K562 (cell line): ENCODE measurements around the gene AQR. TPM values are rescaled to one million over a fixed set of nuclear protein-coding genes. Genes with fewer than 3 reads are reported as not detected.
A peak's percentile ranks its signal among the peaks of the same experiment; 100 is the strongest.

Experiments used
- ARID2 ChIP-seq: fragments of 450-650 bp; IDR thresholded peaks from 2 replicates; pipeline ENCODE4 v1.6.1; 2017; ENCODE audit warnings: antibody characterized with exemption, mild to moderate bottlenecking
- ARID3B ChIP-seq: fragments of 250-450 bp; sonication (Bioruptor Pico); IDR thresholded peaks from 2 replicates; pipeline ENCODE4 v1.4.0; 2020; ENCODE audit warnings: borderline replicate concordance
- BRD9 ChIP-seq: fragments of 450-650 bp; IDR thresholded peaks from 2 replicates; pipeline ENCODE4 v1.6.1; 2018; ENCODE audit warnings: low read depth; ENCODE audit not compliant: partially characterized antibody
- CHD1 ChIP-seq: fragments of 200-600 bp; sonication (generic); IDR thresholded peaks from one replicate; pipeline ENCODE4 v1.6.1; 2012; ENCODE audit warnings: mild to moderate bottlenecking, moderate library complexity, low read length, inconsistent platforms
- EP400 ChIP-seq: fragments of 450-650 bp; IDR thresholded peaks from 2 replicates; pipeline ENCODE4 v1.6.1; 2017; ENCODE audit warnings: antibody characterized with exemption, mild to moderate bottlenecking, moderate library complexity
- NELFE ChIP-seq: IDR thresholded peaks from 2 replicates; pipeline ENCODE4 v1.6.1; 2011; ENCODE audit warnings: mild to moderate bottlenecking; ENCODE audit not compliant: insufficient read depth, insufficient read length
- SMARCA4 ChIP-seq: fragments of 450-650 bp; IDR thresholded peaks from 2 replicates; pipeline ENCODE4 v1.6.1; 2016
- U2AF2 ChIP-seq: fragments of 200-400 bp; formaldehyde crosslinking; optimal IDR thresholded peaks from 2 replicates; pipeline ENCODE3; 2017; ENCODE audit warnings: low read depth, mild to moderate bottlenecking, low read length
- ZBTB34 ChIP-seq: fragments of 250-450 bp; sonication (Bioruptor Pico); IDR thresholded peaks from 2 replicates; pipeline ENCODE4 v1.8.0; 2021; ENCODE audit warnings: mild to moderate bottlenecking, moderate library complexity
- ZNF134 ChIP-seq: fragments of 250-450 bp; sonication (Bioruptor Pico); conservative IDR thresholded peaks from 2 replicates; pipeline ENCODE4 v1.4.0; 2020
- ZNF232 ChIP-seq: sonication (generic); formaldehyde crosslinking; IDR thresholded peaks from 2 replicates; pipeline ENCODE4 v1.8.0; 2022; ENCODE audit warnings: mild to moderate bottlenecking, missing genetic modification reagents
- ZNF57 ChIP-seq: fragments of 450-650 bp; formaldehyde crosslinking; IDR thresholded peaks from 2 replicates; pipeline ENCODE4 v1.4.0; 2020; ENCODE audit warnings: mild to moderate bottlenecking, moderate library complexity
- polyA plus RNA-seq, 8 experiments: library from polyadenylated mRNA; depleted of rRNA in 4 of 8; stranded (reverse) in 5 of 8; unstranded in 3 of 8; fragments of >200 nt; fragmentation: Nextera tagmentation in 2 of 8; fragmentation: Illumina TruSeq in 1 of 8; extraction: Ambion mirVana in 2 of 8; extraction: Trizol in 1 of 8; gene quantifications; 2 replicates each; pipeline versions ENCODE4 v1.2.1 to v1.2.3, GENCODE V29; 2011 to 2014; ENCODE audit warnings: inconsistent platforms in 1 of 8, missing spikeins in 1 of 8
- total RNA-seq, 7 experiments: library from RNA; depleted of rRNA in 6 of 7; stranded (reverse); fragments of >200 nt in 6 of 7; fragmentation: Illumina TruSeq in 2 of 7; extraction: Trizol in 2 of 7; gene quantifications; 2 replicates each; pipeline versions ENCODE4 v1.2.1 to v1.2.3, GENCODE V29; 2011 to 2021; ENCODE audit warnings: low replicate concordance in 1 of 7
- TF ChIP-seq, protein P1 (sequence below): sonication (generic); formaldehyde crosslinking; IDR thresholded peaks from 2 replicates; pipeline ENCODE4 v1.8.0; 2022; ENCODE audit warnings: mild to moderate bottlenecking, missing genetic modification reagents
- TF ChIP-seq, protein P2 (sequence below), 2 experiments: fragments of 450-650 bp; IDR thresholded peaks; 2 replicates each; pipeline ENCODE4 v1.6.1; 2018; ENCODE audit warnings: mild to moderate bottlenecking in 2 of 2, low read depth in 1 of 2; ENCODE audit not compliant: partially characterized antibody in 2 of 2

The AQR gene
- total and polyA plus RNA-seq, 9 of the 15 experiments (the other 6 are each of a cell fraction or from before 2014, with no cell fraction given), result 22.0 to 62.9 (median 39.3) TPM

DNA sequence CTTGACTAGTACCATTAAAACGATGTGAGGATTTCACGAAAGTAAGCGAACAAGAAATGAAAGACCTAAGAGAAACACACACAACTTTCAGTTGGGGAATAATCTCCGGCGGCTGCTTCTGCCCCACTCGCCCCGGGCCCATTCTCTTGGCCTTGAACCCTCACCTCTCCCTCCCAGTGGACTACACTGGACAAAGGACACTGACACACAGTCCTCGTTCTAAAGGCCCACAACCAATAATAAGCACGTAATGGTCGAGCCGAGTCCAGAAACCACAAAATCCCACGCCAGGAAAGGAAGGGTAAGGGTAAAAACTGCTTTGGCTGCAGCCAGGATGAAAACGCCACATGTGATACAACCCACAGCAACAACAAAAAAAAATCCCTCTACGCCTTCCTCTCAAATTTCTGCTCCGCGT, 18.1 kb upstream of the AQR start (continued):
- TF ChIP-seq BRD9, result peak; percentile 29
- TF ChIP-seq ARID3B (CRISPR knock-in tag), result no peak
- TF ChIP-seq EP400, result no peak
- TF ChIP-seq SMARCA4, result peak; percentile 6; the same call in 1 of the 2 replicates
- TF ChIP-seq ZBTB34, result no peak
- peak; percentile 57 for TF ChIP-seq CHD1
- no peak for TF ChIP-seq ZNF57 (CRISPR knock-in tag)
- TF ChIP-seq, protein P1, sequence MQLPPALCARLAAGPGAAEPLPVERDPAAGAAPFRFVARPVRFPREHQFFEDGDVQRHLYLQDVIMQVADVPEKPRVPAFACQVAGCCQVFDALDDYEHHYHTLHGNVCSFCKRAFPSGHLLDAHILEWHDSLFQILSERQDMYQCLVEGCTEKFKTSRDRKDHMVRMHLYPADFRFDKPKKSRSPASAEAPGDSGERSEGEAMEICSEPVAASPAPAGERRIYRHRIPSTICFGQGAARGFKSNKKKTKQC (CRISPR knock-in tag), result no peak
- TF ChIP-seq NELFE, result no peak
- no peak for TF ChIP-seq ZNF134 (CRISPR knock-in tag)
- no peak for TF ChIP-seq U2AF2
- TF ChIP-seq ZNF232 (CRISPR knock-in tag), result no peak
- TF ChIP-seq ARID2, result 0 out of 2 replicates have a peak, but pooled peaks have one; percentile 20
- TF ChIP-seq, protein P2, sequence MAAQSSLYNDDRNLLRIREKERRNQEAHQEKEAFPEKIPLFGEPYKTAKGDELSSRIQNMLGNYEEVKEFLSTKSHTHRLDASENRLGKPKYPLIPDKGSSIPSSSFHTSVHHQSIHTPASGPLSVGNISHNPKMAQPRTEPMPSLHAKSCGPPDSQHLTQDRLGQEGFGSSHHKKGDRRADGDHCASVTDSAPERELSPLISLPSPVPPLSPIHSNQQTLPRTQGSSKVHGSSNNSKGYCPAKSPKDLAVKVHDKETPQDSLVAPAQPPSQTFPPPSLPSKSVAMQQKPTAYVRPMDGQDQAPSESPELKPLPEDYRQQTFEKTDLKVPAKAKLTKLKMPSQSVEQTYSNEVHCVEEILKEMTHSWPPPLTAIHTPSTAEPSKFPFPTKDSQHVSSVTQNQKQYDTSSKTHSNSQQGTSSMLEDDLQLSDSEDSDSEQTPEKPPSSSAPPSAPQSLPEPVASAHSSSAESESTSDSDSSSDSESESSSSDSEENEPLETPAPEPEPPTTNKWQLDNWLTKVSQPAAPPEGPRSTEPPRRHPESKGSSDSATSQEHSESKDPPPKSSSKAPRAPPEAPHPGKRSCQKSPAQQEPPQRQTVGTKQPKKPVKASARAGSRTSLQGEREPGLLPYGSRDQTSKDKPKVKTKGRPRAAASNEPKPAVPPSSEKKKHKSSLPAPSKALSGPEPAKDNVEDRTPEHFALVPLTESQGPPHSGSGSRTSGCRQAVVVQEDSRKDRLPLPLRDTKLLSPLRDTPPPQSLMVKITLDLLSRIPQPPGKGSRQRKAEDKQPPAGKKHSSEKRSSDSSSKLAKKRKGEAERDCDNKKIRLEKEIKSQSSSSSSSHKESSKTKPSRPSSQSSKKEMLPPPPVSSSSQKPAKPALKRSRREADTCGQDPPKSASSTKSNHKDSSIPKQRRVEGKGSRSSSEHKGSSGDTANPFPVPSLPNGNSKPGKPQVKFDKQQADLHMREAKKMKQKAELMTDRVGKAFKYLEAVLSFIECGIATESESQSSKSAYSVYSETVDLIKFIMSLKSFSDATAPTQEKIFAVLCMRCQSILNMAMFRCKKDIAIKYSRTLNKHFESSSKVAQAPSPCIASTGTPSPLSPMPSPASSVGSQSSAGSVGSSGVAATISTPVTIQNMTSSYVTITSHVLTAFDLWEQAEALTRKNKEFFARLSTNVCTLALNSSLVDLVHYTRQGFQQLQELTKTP (IDR thresholded peaks at IDR 0.05; ENCODE audit: low read depth in 1 of 2, partially characterized antibody in 2 of 2), result peak in 1 of 2 experiments; percentile 19
